WTC11 (cell line): ENCODE results near the gene NSMCE1. TPM values are rescaled to one million over a fixed set of nuclear protein-coding genes. Genes with fewer than 3 reads are reported as not detected.

ENCODE experiments used
- ATAC-seq: fragments of 200-7000 bp; cut with Tn5 transposase; 2 replicates; pipeline ENCODE4 v1.10.0; 2021; ENCODE audit warnings: mild to moderate bottlenecking, moderate library complexity
- CTCF ChIA-PET: fragments of 300-600 bp; sonication (Branson Sonifier 250); formaldehyde crosslinking; loops from one replicate; lab custom pipeline; 2021; ENCODE audit warnings: antibody characterized with exemption; lab: Charles Lee
- POLR2A ChIA-PET: fragments of 350-600 bp; sonication (Branson Sonifier 250); formaldehyde crosslinking; loops from one replicate; lab custom pipeline; 2021; ENCODE audit warnings: antibody characterized with exemption; lab: Charles Lee
- DNase-seq: peaks from one replicate; pipeline ENCODE4 v3.0.0; 2021; ENCODE audit warnings: low spot score
- H3K27ac Mint-ChIP-seq: 2 replicates; pipeline ENCODE4 v1.8.0; 2021; ENCODE audit warnings: mixed read lengths
- H3K27me3 Mint-ChIP-seq: 2 replicates; pipeline ENCODE4 v1.8.0; 2021; ENCODE audit warnings: low read depth, mild to moderate bottlenecking, moderate library complexity, mixed read lengths
- H3K36me3 Mint-ChIP-seq: 2 replicates; pipeline ENCODE4 v1.8.0; 2021; ENCODE audit warnings: mixed read lengths
- H3K4me1 Mint-ChIP-seq: 2 replicates; pipeline ENCODE4 v1.8.0; 2022; ENCODE audit warnings: mixed read lengths
- H3K4me3 Mint-ChIP-seq: 2 replicates; pipeline ENCODE4 v1.8.0; 2021; ENCODE audit warnings: mild to moderate bottlenecking, moderate library complexity, mixed read lengths
- H3K9me3 Mint-ChIP-seq: 2 replicates; pipeline ENCODE4 v1.8.0; 2021; ENCODE audit warnings: mixed read lengths
- GRHL2 ChIP-seq: fragments of 250-450 bp; sonication (Bioruptor Pico); IDR thresholded peaks from 2 replicates; pipeline ENCODE4 v1.8.0; 2022; ENCODE audit warnings: mild to moderate bottlenecking, moderate library complexity; ENCODE audit not compliant: insufficient replicate concordance, severe bottlenecking
- GTF2I ChIP-seq: fragments of 250-450 bp; sonication (Bioruptor Pico); conservative IDR thresholded peaks from 2 replicates; pipeline ENCODE4 v1.4.0; 2021; ENCODE audit warnings: mild to moderate bottlenecking
- JAZF1 ChIP-seq: fragments of 250-450 bp; sonication (Bioruptor Pico); IDR thresholded peaks from 2 replicates; pipeline ENCODE4 v1.9.0; 2021; ENCODE audit warnings: moderate library complexity, mild to moderate bottlenecking, inconsistent platforms
- MYBL2 ChIP-seq: sonication (generic); formaldehyde crosslinking; IDR thresholded peaks from 2 replicates; pipeline ENCODE4 v1.8.1; 2023; ENCODE audit warnings: mild to moderate bottlenecking, moderate library complexity, missing genetic modification reagents
- OVOL2 ChIP-seq: fragments of 250-450 bp; sonication (Bioruptor Pico); IDR thresholded peaks from 2 replicates; pipeline ENCODE4 v1.9.0; 2021; ENCODE audit warnings: mild to moderate bottlenecking, borderline replicate concordance
- RELA ChIP-seq: sonication (generic); formaldehyde crosslinking; IDR thresholded peaks from 2 replicates; pipeline ENCODE4 v1.8.1; 2022; ENCODE audit warnings: missing genetic modification reagents, mild to moderate bottlenecking, borderline replicate concordance
- TEAD4 ChIP-seq: sonication (generic); formaldehyde crosslinking; IDR thresholded peaks from 2 replicates; pipeline ENCODE4 v1.8.0; 2022; ENCODE audit warnings: mild to moderate bottlenecking, missing genetic modification reagents
- TP53 ChIP-seq: sonication (generic); formaldehyde crosslinking; IDR thresholded peaks from 2 replicates; pipeline ENCODE4 v1.8.1; 2023; ENCODE audit warnings: mild to moderate bottlenecking, missing genetic modification reagents
- ZNF138 ChIP-seq: sonication (generic); formaldehyde crosslinking; conservative IDR thresholded peaks from 2 replicates; pipeline ENCODE4 v1.8.1; 2022; ENCODE audit warnings: mild to moderate bottlenecking, moderate library complexity, missing genetic modification reagents
- ZNF416 ChIP-seq: fragments of 250-450 bp; sonication (Bioruptor Pico); IDR thresholded peaks from 2 replicates; pipeline ENCODE4 v1.9.0; 2021; ENCODE audit warnings: mild to moderate bottlenecking, inconsistent platforms
- total RNA-seq: library from RNA; stranded (reverse); gene quantifications from 3 replicates; pipeline ENCODE4 v1.2.3, GENCODE V29; 2021
- TF ChIP-seq, protein P1 (sequence below): sonication (generic); formaldehyde crosslinking; IDR thresholded peaks from 2 replicates; pipeline ENCODE4 v1.8.0; 2023; ENCODE audit warnings: mild to moderate bottlenecking, missing genetic modification reagents
- TF ChIP-seq, protein P2 (sequence below): sonication (generic); formaldehyde crosslinking; IDR thresholded peaks from 2 replicates; pipeline ENCODE4 v1.8.1; 2023; ENCODE audit warnings: mild to moderate bottlenecking, moderate library complexity, missing genetic modification reagents
- TF ChIP-seq, protein P3 (sequence below): sonication (generic); formaldehyde crosslinking; IDR thresholded peaks from 2 replicates; pipeline ENCODE4 v1.8.1; 2022; ENCODE audit warnings: low read depth, mild to moderate bottlenecking, moderate library complexity, missing genetic modification reagents, borderline replicate concordance
- TF ChIP-seq, protein P4 (sequence below): sonication (generic); formaldehyde crosslinking; conservative IDR thresholded peaks from 2 replicates; pipeline ENCODE4 v1.8.1; 2022; ENCODE audit warnings: mild to moderate bottlenecking, missing genetic modification reagents
- TF ChIP-seq, protein P5 (sequence below): fragments of 250-450 bp; sonication (Bioruptor Pico); IDR thresholded peaks from 2 replicates; pipeline ENCODE4 v1.8.0; 2021; ENCODE audit warnings: mild to moderate bottlenecking
- TF ChIP-seq, protein P6 (sequence below): sonication (generic); formaldehyde crosslinking; IDR thresholded peaks from 2 replicates; pipeline ENCODE4 v1.8.0; 2023; ENCODE audit warnings: missing genetic modification reagents
- TF ChIP-seq, protein P7 (sequence below): sonication (generic); formaldehyde crosslinking; IDR thresholded peaks from 2 replicates; pipeline ENCODE4 v1.8.0; 2022; ENCODE audit warnings: missing genetic modification reagents
- TF ChIP-seq, protein P8 (sequence below): sonication (generic); formaldehyde crosslinking; IDR thresholded peaks from 2 replicates; pipeline ENCODE4 v1.8.1; 2022; ENCODE audit warnings: mild to moderate bottlenecking, moderate library complexity, missing genetic modification reagents

The NSMCE1 gene
- total RNA-seq, 1 experiment from 2014 or later: 29.4 TPM

DNA sequence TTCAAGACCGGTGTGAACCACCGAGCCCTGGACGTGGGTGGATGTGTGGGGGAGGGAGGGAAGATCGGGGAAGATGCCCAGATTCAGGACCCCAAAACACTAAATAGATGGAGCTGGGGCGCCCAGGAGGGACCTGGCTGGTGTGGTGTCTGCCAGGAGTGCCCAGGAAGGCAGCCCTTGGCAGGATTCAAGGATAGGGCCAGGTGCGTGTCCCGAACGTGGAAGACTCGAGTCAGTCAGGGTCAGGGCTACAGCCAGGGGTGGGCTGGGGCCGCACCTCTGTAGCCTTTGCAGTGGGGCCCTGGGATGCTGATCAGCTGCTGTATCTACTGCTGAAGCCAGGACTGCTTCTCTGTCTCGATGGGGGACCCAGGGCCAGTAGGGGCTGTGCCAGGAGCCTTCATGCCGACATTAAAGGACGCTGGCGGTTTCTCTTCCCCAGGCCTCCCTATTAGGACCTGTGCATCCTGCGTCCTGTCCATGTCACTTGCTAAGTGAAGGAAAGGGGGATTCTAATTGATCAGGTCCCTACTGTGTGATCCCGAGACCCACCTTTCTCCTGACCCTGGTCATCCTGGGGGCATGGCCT is 52.2 kb downstream of the NSMCE1 start (continued):
- TF ChIP-seq, protein P1, sequence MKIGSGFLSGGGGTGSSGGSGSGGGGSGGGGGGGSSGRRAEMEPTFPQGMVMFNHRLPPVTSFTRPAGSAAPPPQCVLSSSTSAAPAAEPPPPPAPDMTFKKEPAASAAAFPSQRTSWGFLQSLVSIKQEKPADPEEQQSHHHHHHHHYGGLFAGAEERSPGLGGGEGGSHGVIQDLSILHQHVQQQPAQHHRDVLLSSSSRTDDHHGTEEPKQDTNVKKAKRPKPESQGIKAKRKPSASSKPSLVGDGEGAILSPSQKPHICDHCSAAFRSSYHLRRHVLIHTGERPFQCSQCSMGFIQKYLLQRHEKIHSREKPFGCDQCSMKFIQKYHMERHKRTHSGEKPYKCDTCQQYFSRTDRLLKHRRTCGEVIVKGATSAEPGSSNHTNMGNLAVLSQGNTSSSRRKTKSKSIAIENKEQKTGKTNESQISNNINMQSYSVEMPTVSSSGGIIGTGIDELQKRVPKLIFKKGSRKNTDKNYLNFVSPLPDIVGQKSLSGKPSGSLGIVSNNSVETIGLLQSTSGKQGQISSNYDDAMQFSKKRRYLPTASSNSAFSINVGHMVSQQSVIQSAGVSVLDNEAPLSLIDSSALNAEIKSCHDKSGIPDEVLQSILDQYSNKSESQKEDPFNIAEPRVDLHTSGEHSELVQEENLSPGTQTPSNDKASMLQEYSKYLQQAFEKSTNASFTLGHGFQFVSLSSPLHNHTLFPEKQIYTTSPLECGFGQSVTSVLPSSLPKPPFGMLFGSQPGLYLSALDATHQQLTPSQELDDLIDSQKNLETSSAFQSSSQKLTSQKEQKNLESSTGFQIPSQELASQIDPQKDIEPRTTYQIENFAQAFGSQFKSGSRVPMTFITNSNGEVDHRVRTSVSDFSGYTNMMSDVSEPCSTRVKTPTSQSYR: no peak
- TF ChIP-seq OVOL2 (no peak), ZNF416 (CRISPR knock-in tag) (no peak), RELA (CRISPR knock-in tag) (no peak), MYBL2 (CRISPR knock-in tag) (no peak)
- TF ChIP-seq, protein P2, sequence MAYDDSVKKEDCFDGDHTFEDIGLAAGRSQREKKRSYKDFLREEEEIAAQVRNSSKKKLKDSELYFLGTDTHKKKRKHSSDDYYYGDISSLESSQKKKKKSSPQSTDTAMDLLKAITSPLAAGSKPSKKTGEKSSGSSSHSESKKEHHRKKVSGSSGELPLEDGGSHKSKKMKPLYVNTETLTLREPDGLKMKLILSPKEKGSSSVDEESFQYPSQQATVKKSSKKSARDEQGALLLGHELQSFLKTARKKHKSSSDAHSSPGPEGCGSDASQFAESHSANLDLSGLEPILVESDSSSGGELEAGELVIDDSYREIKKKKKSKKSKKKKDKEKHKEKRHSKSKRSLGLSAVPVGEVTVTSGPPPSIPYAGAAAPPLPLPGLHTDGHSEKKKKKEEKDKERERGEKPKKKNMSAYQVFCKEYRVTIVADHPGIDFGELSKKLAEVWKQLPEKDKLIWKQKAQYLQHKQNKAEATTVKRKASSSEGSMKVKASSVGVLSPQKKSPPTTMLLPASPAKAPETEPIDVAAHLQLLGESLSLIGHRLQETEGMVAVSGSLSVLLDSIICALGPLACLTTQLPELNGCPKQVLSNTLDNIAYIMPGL: no peak
- TF ChIP-seq, protein P3, sequence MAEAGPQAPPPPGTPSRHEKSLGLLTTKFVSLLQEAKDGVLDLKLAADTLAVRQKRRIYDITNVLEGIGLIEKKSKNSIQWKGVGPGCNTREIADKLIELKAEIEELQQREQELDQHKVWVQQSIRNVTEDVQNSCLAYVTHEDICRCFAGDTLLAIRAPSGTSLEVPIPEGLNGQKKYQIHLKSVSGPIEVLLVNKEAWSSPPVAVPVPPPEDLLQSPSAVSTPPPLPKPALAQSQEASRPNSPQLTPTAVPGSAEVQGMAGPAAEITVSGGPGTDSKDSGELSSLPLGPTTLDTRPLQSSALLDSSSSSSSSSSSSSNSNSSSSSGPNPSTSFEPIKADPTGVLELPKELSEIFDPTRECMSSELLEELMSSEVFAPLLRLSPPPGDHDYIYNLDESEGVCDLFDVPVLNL: no peak
- TF ChIP-seq, protein P4, sequence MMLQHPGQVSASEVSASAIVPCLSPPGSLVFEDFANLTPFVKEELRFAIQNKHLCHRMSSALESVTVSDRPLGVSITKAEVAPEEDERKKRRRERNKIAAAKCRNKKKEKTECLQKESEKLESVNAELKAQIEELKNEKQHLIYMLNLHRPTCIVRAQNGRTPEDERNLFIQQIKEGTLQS (CRISPR knock-in tag): no peak

DNA sequence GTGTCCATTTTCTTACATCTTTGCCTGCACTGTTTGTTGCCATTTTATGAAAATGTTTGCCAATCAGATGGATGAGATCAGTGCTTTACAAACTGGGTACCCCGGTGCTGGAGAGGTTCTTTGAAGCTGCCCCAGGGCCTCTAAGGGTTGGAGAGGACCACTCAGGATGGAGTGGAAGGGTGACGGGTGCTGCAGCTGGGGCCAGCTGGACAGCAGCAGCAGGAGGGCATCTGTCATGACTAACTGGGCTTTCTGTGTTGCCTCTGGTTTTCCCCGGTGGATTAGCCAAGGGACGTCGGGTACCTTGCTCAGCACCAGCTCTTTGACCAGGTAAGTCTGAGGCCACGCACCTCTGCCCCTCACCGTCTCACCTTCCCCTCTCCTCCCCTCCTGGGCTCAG is 52.9 kb downstream of the NSMCE1 start:
- ATAC-seq (no peak), DNase-seq (no peak)
- ChIA-PET CTCF (interaction anchor here (1.0 kb wide), 1 partner anchor 37 kb away, joined by 3 read pairs; no protein-coding TSS in a partner anchor), POLR2A (no interaction called here)
- Mint-ChIP-seq H3K4me3 (no peak overlapping the region), H3K36me3 (peaks cover 10% of the 10 kb centered on the region), H3K4me1 (0 out of 2 replicates have a peak, but pooled peaks cover 2% of the 10 kb centered on the region), H3K9me3 (no peaks in the 10 kb centered on the region), H3K27ac (no peak overlapping the region), H3K27me3 (no peaks in the 10 kb centered on the region)
- no peak for TF ChIP-seq TEAD4 (CRISPR knock-in tag)
- TF ChIP-seq GRHL2: no peak
- TF ChIP-seq, protein P4 (CRISPR knock-in tag): no peak
- TF ChIP-seq ZNF138 (CRISPR knock-in tag): no peak
- TF ChIP-seq, protein P5, sequence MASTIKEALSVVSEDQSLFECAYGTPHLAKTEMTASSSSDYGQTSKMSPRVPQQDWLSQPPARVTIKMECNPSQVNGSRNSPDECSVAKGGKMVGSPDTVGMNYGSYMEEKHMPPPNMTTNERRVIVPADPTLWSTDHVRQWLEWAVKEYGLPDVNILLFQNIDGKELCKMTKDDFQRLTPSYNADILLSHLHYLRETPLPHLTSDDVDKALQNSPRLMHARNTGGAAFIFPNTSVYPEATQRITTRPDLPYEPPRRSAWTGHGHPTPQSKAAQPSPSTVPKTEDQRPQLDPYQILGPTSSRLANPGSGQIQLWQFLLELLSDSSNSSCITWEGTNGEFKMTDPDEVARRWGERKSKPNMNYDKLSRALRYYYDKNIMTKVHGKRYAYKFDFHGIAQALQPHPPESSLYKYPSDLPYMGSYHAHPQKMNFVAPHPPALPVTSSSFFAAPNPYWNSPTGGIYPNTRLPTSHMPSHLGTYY: no peak
- TF ChIP-seq, protein P6, sequence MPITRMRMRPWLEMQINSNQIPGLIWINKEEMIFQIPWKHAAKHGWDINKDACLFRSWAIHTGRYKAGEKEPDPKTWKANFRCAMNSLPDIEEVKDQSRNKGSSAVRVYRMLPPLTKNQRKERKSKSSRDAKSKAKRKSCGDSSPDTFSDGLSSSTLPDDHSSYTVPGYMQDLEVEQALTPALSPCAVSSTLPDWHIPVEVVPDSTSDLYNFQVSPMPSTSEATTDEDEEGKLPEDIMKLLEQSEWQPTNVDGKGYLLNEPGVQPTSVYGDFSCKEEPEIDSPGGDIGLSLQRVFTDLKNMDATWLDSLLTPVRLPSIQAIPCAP (CRISPR knock-in tag): no peak
- TF ChIP-seq JAZF1: no peak
- TF ChIP-seq, protein P3: no peak
- no peak for TF ChIP-seq GTF2I (CRISPR knock-in tag)
- no peak for TF ChIP-seq TP53 (CRISPR knock-in tag)
- TF ChIP-seq MYBL2 (CRISPR knock-in tag): no peak
- no peak for TF ChIP-seq RELA (CRISPR knock-in tag)
- TF ChIP-seq, protein P7, sequence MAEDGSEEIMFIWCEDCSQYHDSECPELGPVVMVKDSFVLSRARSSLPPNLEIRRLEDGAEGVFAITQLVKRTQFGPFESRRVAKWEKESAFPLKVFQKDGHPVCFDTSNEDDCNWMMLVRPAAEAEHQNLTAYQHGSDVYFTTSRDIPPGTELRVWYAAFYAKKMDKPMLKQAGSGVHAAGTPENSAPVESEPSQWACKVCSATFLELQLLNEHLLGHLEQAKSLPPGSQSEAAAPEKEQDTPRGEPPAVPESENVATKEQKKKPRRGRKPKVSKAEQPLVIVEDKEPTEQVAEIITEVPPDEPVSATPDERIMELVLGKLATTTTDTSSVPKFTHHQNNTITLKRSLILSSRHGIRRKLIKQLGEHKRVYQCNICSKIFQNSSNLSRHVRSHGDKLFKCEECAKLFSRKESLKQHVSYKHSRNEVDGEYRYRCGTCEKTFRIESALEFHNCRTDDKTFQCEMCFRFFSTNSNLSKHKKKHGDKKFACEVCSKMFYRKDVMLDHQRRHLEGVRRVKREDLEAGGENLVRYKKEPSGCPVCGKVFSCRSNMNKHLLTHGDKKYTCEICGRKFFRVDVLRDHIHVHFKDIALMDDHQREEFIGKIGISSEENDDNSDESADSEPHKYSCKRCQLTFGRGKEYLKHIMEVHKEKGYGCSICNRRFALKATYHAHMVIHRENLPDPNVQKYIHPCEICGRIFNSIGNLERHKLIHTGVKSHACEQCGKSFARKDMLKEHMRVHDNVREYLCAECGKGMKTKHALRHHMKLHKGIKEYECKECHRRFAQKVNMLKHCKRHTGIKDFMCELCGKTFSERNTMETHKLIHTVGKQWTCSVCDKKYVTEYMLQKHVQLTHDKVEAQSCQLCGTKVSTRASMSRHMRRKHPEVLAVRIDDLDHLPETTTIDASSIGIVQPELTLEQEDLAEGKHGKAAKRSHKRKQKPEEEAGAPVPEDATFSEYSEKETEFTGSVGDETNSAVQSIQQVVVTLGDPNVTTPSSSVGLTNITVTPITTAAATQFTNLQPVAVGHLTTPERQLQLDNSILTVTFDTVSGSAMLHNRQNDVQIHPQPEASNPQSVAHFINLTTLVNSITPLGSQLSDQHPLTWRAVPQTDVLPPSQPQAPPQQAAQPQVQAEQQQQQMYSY (CRISPR knock-in tag): no peak
- TF ChIP-seq, protein P8, sequence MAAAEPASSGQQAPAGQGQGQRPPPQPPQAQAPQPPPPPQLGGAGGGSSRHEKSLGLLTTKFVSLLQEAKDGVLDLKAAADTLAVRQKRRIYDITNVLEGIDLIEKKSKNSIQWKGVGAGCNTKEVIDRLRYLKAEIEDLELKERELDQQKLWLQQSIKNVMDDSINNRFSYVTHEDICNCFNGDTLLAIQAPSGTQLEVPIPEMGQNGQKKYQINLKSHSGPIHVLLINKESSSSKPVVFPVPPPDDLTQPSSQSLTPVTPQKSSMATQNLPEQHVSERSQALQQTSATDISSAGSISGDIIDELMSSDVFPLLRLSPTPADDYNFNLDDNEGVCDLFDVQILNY (CRISPR knock-in tag): no peak
